ENCODE data around the gene DBN1. TPM values are rescaled to one million over a fixed set of nuclear protein-coding genes. Genes with fewer than 3 reads are reported as not detected.

The DBN1 gene
- total RNA-seq, 1 donor from 2014 or later, result 22.4 TPM

DNA sequence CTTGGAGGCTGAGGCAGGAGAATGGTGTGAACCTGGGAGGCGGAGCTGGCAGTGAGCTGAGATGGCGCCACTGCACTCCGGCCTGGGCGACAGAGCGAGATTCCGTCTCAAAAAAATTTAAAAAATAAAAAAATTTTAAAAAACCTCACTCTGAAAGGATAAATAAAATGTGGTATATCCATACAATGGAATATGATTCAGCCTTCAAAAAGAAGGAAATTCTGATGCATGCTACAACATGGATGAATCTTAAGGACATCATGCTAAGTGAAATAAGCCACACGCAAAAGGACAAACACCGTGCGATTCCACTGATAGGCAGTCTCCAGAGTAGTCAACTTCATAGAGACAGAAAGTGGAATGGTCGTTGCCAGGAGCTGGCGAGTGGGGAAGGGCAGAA lies 8.4 kb downstream of the DBN1 start:
- no peak for DNase-seq
- ATAC-seq, result no peak
- intact Hi-C loops (cut with micrococcal nuclease), result no loop called here

DNA sequence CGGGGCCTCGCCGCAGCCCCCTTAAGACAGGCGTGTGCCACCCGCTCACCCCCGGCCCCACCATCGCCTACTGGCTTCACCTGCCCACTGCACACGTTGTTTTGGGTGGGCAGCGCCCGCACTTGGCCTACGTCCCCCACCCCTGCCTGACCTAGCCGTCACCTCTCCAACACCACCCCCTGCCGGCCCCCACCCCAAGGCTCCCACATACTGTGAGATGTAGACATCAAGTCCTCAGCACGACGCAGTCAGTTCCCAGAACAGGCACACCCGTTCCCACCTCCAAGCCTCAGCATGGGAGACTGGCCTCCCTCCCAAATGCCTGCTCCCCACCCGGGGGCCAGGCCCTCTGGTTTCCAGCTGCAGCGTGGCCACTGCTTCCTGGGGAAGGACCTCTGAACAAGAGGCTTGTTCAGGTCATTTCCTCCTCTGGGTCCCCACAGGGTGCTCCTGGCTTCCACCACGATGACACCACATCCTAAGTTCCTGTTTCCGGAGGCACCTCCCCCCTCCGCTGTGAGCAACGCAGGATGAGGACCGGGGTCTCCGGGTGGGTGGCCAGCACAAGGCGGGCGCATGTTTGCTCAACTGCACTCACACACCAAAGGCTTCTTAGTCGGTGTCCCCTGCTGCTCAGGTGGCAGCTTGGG lies 11.3 kb downstream of the DBN1 start:
- intact Hi-C loops (cut with micrococcal nuclease), result no loop called here
- peak; percentile 42 for ATAC-seq
- peak; percentile 61 for DNase-seq

GRCh38 chr5:177459819-177460628 lies 13.4 kb downstream of the DBN1 start:
- intact Hi-C loops (cut with micrococcal nuclease), result no loop called here
- no peak for ATAC-seq
- DNase-seq, result no peak

DNA sequence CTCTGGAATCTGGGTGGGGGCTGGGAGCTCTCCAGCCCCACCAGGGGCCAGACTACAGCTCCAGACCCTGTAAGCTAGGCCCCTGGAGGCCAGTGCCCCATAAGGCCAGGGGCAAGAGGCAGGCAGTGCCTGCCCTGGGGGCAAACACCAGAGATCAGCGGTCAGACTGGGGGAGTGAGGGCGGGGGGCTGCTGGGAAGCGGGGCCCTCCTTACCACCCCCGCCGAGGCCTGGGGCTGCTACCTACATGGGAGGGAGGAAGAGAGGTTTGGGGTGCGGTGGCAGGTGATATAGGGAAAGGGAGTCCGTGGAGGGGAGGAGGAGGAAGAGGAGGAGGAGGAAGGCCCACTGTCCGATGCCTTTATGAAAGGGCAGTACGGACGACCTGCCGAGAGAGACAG lies 14.1 kb downstream of the DBN1 start:
- no peak for DNase-seq
- intact Hi-C loops (cut with micrococcal nuclease), result no loop called here

GRCh38 chr5:177458912-177459350 lies 14.5 kb downstream of the DBN1 start:
- intact Hi-C loops (cut with micrococcal nuclease), result no loop called here
- no peak for ATAC-seq
- no peak for DNase-seq

More for the DNA sequence above, 14.1 kb downstream of the DBN1 start:
- ATAC-seq, result no peak

DNA sequence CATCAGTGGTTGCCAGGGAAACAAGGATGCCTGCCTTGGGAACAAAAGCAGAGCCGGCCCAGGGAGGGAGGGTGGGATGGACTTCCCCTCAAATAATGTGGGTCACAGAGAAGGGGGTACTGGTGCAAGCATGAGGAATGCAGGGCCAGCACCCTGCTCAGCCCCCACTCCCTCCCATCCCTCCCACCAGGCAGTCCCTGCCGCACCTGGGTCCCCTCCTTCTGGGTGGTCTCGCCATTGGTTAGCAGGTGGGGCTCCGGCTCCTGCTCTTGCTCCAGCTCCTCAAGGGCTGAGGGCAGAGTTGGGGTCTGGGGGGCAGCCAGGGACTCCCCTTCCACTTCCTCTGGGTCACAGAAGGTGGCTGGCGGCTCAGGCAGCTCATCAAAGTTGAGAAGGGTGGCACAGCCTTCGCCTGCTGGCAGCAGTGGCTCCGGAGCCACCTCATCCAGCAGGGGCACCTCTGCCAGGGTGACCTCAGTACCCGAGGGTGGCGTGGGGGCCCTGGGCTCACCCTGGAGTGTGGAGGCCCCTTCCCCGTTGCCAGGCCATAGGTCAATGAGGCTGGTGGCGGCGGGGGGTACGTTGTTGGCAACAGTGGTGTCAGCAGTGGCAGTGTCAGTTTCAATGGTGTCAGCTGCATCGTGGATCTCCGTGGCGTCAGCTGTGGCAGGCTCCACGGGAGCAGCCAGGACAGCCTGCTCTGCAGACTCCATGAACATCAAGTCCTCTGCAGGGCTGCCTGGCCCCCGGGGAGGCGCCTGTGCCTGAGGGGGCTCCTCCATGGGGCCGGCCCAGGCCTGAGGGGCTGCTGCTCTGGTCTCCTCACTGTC lies 15.4 kb downstream of the DBN1 start:
- no peak for ATAC-seq
- no peak for DNase-seq
- intact Hi-C loops (cut with micrococcal nuclease), result no loop called here

- intact Hi-C loops (cut with micrococcal nuclease), result no loop called here
- DNase-seq, result peak; percentile 80
- ATAC-seq, result peak; percentile 34
These were observed 16.2 kb downstream of the DBN1 start for GRCh38 chr5:177456976-177457851.

DNA sequence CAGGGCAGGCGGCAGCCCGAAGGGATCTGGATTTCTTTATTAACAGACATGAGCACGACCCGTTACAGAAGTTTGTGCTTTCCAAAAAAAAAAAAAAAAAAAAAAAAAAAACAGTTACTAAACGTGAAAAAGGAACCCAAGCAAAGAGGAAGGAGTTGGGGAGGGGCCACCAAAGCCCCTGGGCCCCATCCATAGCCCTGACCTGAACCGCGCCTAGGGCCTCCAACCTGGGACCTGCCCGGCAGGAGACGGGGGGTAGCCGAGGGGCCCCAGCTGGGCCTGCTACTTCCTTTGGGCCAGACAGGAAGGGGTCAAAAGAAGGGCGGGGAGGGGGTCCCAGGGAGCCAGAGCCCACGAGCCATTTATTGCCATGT lies 16.9 kb downstream of the DBN1 start:
- intact Hi-C loops (cut with micrococcal nuclease), result no loop called here
- DNase-seq (no peak), ATAC-seq (no peak)

- DNase-seq (peak; percentile 95), ATAC-seq (peak; percentile 72)
- intact Hi-C loops (cut with micrococcal nuclease), result no loop called here
These were observed 17.5 kb downstream of the DBN1 start for GRCh38 chr5:177455661-177456590.

DNA sequence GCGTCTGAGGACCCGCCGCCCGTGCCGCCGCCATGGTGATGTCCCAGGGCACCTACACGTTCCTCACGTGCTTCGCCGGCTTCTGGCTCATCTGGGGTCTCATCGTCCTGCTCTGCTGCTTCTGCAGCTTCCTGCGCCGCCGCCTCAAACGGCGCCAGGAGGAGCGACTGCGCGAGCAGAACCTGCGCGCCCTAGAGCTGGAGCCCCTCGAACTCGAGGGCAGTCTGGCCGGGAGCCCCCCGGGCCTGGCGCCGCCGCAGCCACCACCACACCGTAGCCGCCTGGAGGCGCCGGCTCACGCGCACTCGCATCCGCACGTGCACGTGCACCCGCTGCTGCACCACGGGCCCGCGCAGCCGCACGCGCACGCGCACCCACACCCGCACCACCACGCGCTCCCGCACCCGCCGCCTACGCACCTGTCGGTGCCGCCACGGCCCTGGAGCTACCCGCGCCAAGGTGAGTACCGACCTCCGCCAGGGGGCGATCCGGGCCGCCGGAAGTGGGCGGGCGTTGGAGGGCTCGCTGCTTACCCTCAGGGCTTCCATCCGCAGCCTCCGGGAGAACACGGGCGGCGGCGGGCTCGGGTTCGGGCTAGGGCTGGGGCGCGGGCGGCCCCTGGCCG lies 18.3 kb downstream of the DBN1 start:
- ATAC-seq (peak; percentile 67), DNase-seq (peak; percentile 87)
- intact Hi-C loops (cut with micrococcal nuclease), result no loop called here

DNA sequence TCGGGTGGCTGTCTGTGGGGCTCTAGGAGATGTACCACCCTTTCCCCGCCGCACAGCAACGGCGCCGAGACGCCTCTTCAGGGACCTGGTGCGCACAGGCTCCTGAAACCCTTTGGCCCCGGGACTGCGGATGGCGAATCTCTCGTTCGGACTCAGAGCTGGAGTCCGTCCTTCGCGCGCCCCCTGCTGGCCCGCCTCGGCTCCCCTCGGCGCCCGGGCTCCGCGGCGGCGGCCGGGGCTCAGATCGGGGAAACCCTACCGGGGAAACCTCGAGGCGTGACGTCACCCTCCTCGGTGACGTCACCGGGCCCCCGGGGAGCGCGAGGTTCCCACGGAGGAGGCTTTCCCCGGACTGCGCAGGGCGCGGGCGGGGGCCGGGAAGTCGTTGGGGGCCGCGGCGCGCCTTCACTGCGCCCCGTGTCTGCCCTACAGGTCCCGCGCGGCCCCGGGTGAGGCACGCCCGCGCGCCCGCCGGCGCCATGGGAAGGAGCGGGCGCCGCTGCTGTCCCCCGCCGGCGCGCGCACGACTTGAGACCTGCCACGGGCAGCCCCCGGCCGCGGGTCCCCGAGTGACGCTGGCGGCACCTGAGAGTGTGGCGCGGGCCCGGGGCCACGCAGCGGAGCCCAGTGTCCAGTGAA lies 18.9 kb downstream of the DBN1 start:
- ATAC-seq, result peak; percentile 73
- DNase-seq, result peak; percentile 95
- intact Hi-C loops (cut with micrococcal nuclease), result loop anchor here (5.0 kb wide), 1 partner anchor 62 kb away; no protein-coding TSS in a partner anchor

- DNase-seq (peak; percentile 63), ATAC-seq (peak; percentile 6)
- intact Hi-C loops (cut with micrococcal nuclease), result loop anchor here (5.0 kb wide), 1 partner anchor 62 kb away; no protein-coding TSS in a partner anchor
These were observed 19.5 kb downstream of the DBN1 start for GRCh38 chr5:177453852-177454396.

DNA sequence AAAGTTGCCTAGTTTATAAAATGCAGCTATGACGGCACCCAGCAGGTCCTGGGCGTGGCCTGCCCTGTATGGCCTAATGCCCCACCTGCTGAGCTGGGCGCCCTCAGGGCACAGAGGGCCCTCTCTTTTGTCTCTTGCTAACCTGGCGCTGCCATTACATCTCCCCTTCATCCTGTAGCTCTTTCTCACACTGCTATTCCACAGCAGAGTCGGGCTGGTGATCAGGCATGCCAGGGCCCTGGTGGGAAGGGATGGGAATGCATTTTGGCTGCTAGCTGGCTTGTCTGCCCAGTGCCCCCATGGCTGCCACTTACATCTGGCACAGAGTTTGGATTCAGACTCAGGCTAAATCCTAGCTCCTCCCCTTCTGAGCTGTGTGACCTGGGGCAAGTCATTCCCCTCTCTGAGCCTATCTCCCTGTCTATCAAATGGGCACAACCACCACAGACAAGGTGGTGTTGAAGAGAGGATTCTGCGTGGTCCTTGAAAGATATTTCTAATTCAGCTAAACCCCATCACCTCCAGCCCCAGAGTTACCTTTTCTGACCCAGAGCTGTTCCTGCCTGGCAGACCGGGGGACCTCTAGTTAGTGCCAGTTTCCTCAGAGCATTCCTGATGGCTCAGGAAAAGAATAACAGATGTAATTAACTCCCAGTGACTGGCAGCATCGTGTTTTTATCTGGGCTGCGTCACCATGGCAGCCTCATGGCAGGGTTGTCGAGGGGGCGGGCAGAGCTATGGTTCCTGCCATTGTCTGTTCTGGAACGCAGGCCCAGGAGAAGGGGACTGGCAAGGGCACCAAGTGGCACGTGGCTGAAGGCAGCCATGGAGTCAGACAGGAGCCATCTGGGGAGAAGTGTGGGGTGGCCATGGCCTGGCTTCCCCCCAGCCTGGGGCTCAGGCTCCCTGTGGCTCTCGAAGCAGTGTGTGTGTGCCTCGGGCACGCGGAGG lies 20.5 kb downstream of the DBN1 start:
- no peak for ATAC-seq

GRCh38 chr5:177450667-177451424 lies 22.6 kb downstream of the DBN1 start:
- intact Hi-C loops (cut with micrococcal nuclease), result loop anchor here (5.0 kb wide), 1 partner anchor 59 kb away; no protein-coding TSS in a partner anchor
- no peak for ATAC-seq
- DNase-seq, result no peak

More for the DNA sequence above, 20.5 kb downstream of the DBN1 start:
- DNase-seq, result no peak
- intact Hi-C loops (cut with micrococcal nuclease), result loop anchor here (5.0 kb wide), 1 partner anchor 61 kb away; no protein-coding TSS in a partner anchor
